Lower leg skin (tissue), 3 donors: ENCODE measurements around the gene NUPR1.

Source experiments
- POLR2A ChIP-seq, 2 donors: fragments of 450-650 bp; IDR thresholded peaks; one replicate each; pipeline ENCODE4 v1.6.1; 2016 to 2017; ENCODE audit warnings: antibody characterized with exemption in 2 of 2, mild to moderate bottlenecking in 1 of 2, moderate library complexity in 1 of 2
- TF ChIP-seq, protein P1 (sequence below), 3 donors: fragments of 450-650 bp; IDR thresholded peaks; one replicate each; pipeline ENCODE4 v1.5.1; 2016; ENCODE audit warnings: antibody characterized with exemption in 3 of 3, mild to moderate bottlenecking in 3 of 3, moderate library complexity in 2 of 3

DNA sequence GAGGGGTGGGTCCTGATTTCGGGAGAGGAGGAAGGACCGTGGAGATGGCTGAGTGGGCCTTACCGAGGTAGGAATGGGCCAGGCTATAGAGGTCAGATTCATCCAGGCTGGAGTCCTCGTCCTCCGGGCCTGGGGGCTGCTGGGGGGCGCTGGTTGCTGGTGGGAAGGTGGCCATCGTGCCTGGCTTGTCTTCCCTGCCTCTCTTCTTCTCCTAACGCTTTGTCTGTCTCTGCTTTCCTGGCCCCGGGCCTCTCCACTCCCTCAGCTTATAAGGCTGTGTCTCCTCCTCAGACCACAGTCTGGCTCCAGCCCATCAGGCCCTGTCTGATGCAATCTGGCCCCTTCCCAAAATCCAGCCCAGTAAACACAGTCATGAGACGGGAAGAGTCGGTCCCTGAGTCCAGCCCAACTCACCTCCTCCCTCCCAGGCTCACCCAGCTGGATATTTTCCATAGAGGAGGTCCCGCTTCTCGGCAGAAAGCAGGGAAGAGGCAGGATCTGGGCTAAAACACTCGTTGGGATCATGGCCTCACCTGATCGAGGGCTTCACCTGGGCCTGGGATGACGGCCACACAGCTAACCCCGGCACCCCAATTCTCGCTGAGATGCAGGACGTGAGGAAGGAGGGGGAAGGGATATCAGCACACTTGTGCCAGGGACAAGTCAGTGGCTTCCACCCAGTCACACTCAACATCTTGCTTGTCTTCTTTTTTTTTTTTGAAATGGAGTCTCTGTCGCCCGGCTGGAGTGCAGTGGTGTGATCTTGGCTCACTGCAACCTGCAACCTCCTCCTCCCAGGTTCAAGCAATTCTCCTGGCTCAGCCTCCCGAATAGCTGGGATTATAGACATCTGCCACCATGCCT is at the start of gene NUPR1:
- TF ChIP-seq, protein P1, sequence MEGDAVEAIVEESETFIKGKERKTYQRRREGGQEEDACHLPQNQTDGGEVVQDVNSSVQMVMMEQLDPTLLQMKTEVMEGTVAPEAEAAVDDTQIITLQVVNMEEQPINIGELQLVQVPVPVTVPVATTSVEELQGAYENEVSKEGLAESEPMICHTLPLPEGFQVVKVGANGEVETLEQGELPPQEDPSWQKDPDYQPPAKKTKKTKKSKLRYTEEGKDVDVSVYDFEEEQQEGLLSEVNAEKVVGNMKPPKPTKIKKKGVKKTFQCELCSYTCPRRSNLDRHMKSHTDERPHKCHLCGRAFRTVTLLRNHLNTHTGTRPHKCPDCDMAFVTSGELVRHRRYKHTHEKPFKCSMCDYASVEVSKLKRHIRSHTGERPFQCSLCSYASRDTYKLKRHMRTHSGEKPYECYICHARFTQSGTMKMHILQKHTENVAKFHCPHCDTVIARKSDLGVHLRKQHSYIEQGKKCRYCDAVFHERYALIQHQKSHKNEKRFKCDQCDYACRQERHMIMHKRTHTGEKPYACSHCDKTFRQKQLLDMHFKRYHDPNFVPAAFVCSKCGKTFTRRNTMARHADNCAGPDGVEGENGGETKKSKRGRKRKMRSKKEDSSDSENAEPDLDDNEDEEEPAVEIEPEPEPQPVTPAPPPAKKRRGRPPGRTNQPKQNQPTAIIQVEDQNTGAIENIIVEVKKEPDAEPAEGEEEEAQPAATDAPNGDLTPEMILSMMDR (IDR thresholded peaks at IDR 0.05), result no peak
- peak in 1 of 2 donors; percentile 34 for TF ChIP-seq POLR2A (IDR thresholded peaks at IDR 0.05)
